Stimulated activated CD8-positive, alpha-beta memory T cell treated with anti-CD3 and anti-CD28 coated beads, Interleukin-15, amount 100 ng/mL, for 24 hours (primary cell): ENCODE results near the gene CA5A.
A peak's percentile ranks its signal among the peaks of the same experiment; 100 is the strongest.
"Not testable (repeated sequence)": the region's sequence is repeated elsewhere in the genome, so short reads cannot be mapped to it uniquely, and the experiment has no call there.

Experiments
- DNase-seq: peaks from one replicate; pipeline ENCODE4 v3.0.0-alpha.2; 2020; ENCODE audit warnings: low read depth

The CA5A gene

DNA sequence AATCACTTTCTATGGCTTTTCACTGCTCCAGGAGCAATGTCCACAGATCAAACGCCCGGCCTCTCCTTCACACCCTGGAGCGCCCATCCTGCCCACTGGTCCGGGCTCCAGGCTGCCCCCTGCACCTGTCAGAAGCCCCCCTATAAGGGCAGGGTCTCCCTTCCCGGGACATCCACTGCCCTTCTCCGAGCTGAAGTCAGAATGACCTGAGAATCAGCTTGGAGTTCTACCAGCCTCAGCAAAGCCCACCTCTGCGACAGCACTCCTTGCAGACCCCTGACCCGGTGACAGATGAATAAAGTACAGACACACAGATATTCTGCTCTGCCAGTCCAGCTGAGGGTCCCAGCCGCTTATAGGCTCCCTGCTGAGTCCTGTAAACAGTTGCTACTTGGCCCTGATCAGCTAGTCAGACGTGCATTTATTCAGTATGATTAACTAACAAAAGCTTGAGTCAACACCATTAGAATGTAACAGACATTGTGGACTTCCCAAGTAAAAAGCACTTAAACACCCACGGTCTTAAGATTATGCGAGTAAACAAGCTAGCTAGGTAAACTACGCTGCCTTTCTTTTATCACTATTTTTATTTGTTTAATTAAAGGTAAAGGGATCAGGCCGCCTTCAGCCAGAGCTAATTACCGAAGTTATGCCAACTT lies 71.9 kb downstream of the CA5A start:
- no peak for DNase-seq

DNA sequence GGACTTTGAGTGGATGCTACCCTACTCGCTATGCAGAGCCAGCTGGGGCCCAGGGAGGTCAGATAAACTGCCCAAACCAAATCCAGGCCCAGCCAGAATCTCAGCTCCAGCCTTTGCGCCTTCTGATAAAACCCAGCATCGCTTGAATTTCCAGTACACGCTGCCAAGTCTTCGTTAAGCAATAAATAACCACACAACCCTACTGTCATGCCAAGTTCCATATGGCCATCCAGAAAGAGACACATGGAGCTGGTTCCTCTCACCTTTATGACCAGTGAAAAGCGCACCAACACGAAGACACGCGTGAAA lies 73.0 kb downstream of the CA5A start:
- not testable (repeated sequence) for DNase-seq

DNA sequence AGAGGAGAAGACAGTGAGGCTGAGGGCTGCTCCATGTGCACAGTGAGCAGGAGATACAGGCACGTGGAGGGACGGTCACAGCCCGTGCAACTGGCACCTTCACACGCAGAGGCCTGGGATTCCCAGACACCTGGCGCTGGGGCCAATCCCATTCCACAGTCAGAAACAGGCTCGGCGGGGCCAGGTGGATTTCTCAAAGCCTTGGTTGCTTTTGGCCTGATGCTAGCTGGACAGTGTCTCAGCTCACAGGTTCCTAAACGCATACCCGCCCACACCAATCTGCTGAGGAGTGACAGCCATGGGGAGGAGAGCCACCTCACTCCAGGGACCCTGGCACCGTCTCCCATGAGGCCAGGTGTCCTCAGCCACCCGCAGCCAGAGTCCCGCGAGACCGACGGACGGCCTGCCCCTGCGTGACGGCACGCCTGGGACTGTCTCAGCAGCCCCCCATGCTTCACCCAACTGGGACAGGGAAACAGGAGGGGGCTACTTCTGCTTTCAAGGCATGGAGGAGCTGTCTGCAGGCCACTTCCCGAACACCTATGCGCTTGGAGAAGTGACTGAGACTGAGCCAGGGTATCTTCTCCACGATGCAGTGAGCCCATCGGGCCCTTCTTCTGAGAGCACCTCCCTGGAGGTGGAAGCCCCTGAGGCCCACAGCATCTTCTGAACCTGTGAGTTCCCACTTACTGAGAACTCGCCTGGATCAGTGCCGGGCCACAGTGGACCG lies 73.6 kb downstream of the CA5A start:
- not testable (repeated sequence) for DNase-seq

DNA sequence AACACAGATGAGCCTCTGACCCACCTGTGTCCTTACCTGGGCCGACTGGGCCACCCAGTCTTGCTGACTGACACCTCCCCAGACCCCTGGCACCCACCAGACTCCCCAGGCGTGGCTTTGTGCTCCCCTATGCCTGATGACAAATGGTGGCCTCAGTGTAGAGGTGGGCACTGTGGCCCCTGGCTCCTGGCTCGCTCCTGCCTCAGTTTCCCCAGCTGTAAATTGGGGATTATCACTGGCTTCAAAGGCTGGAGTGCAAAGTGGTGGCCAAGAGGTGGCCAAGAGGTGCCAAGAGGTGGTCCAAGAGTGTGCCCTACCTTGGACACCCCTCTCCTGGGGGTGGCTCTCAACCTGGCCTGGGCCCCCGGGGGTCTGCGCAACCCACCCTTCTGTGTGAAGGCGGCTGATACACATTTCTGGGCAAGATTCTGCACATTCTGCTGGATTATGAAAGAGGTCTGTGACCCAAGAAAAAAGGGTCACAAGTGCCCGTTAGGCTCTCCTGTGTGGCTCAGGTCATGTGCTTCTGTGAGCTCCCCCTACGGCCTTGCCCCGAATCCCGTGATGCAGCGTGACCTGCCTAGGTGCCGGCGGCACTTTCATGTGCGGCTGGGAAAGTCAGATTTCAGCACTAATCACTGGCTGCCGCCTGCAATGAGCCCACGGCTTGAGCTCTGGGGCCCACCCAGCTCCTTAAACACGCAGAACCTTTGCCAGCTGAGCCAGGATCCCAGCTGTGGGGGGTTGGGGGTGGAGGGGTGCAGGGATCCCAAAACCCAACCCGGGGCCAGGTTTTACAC lies 74.8 kb downstream of the CA5A start:
- DNase-seq, result not testable (repeated sequence)

DNA sequence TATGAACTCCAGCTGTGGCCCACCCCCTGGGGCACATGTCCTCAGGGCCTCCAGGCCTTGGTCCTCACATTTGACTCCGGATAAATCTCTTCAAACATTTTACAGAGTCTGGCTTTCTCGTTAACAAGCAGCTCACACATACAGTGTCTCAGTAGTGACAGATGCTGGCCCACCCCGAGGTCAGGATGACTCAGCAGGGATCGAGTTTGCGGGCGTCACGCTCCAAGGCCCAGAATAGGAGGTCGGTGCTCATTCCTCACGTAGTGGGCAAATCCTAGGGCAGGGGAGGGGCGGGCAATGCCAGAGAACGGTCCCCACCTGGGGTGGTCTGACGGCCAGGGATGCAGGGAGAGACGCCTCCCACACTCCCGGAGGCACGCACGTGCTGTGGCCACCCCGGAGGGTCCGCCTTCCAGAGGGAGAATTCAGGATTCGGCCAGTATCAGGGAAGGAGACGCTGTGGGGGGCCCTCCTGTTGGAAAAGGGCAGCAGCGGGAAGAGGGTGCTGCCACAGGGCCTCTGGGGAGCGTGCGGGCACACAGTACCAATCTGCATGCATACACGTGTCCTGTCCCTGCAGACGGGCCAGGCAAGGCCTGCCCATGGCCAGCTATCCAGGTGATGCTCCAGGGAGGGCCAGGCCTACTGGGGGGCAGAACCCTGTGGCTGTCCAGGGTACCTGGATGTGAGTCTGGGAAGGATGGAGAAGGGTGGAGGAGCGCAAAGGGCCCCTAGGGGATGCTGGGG lies 75.6 kb downstream of the CA5A start:
- DNase-seq, result no peak

DNA sequence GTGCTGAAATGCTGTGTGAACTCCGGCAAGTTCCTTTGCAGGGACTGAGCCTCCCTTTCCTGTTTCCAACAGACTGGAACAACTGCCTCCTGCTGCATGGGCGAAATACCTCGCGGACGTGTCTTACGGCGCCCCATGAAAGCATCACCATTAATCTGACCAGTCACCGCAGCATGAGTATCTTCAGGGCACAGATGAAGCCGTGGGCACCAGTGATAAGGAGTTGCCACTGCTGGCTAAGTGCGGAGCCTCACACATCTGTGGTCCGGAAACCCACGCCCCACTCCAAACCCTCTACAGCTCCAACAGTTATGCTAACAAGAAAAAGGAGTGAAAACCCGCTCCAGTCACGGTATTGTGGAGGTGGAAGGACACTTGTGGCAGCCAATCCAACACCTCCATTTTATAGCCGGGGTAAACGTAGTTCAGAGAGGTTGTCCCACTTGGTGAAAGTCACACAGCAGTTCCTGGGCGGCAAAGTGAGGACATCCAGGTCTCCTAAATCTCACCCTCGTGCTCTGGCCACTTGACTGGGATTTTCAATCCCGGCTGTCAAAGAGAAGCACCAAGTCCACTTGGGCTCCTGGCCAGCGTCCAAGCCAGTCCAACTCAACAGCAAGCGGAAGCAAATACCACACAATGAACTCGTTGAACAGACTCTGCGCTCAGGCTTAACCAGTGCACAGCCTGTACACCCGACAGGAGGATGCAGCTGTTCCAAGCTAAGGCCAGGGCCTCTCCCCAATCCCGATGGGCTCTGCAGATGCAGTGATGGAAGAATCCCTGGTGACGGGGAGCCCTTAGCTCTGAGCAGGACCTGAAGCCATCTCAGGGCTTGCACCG lies 78.0 kb downstream of the CA5A start:
- not testable (repeated sequence) for DNase-seq

DNA sequence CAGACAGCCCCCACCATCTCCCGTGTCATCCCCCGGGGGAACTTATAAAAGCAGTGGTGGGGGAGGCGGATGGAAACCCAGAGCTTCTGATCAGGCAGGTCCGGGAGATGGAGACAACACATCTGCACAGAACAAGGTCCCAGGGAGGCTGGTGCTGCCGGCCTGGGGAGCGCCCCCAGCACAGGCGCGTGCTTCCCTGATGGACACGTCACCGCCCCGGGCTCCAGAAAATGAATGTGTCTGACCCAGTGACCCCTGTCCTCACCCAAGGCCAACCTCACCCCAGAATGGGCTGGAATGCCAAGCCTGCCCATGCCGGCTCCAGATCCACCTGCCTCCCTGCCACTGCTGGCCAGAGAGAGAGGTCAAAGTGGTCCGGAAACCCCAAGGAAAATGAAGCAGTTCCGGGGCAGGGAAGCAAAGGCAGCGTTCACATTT lies 79.5 kb downstream of the CA5A start:
- no peak for DNase-seq

DNA sequence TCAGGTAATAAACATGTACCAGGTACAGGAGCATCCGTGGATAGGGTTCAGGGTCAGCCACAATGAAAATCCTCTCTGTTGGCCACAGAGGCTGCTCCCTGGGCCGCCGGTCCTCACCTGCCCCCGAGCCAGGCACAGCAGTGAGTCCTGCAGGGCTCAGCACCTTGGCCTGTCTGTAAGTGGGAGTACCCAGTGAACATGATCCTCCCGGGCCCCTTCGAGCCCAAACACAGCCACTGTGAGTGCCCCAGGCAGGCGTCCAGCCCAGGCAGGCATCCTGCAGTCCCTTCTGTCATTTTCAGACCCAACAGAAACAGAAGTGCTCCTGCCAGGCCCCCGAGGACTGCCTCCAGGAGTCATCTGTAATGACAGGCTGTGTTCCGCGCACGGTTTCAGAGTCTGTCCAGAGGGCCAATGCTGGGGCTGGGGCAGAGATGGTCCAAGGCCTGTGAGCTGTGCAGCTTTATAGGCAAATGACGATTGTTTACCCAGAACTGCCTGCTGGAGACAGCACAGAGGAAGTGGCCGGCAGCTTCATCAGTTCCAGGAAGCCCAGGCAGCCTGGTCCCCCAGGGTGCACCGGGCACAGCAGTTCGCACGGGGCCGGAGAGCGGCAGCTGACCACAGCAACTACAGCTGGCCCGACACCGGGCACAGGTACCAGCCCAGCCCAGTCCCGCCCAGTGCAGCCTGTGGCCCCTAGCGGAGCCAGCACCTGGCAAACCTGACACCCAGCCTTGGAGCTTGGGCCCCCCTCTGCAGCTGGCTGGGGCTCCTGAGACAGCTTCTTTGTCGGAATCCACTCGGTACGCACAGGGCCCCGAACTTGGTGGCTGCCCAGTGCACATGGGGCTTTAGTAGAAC lies 80.2 kb downstream of the CA5A start:
- DNase-seq, result no peak

DNA sequence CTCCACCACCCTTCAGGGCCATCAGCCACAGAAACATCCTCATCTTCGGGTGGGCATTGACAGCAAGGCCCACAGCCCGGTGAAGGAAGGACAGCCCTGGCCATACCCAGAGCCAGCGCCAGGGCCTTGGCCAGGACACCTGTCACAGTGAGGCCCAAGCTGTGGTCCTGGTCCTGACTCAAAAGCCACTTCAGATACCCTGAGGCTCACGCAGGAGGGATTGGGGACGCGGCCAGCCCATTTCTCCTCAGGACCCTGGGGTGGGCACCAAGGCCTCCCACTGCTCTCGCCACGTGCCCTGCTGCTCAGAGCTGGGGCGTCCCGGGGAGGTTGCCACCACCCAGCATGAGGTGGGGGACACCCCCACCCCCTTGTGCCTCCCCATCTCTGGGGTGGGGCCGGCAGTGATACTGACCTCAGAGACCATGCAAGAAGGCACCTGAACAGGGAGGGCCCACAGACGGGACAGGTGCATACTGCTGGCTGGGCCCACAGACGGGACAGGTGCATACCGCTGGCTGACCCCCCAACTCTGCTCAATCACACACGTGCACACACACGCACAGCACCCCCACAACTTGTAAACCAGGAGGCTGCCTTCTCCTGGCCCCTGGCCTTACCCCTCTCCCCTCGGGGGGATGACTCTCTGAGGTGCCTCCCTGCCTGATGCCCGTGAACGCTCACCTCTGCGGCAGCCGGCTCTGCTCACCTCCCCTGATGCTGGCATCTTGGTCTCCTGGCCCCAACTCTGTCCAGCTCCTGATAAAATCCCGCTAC lies 81.2 kb downstream of the CA5A start:
- no peak for DNase-seq

DNA sequence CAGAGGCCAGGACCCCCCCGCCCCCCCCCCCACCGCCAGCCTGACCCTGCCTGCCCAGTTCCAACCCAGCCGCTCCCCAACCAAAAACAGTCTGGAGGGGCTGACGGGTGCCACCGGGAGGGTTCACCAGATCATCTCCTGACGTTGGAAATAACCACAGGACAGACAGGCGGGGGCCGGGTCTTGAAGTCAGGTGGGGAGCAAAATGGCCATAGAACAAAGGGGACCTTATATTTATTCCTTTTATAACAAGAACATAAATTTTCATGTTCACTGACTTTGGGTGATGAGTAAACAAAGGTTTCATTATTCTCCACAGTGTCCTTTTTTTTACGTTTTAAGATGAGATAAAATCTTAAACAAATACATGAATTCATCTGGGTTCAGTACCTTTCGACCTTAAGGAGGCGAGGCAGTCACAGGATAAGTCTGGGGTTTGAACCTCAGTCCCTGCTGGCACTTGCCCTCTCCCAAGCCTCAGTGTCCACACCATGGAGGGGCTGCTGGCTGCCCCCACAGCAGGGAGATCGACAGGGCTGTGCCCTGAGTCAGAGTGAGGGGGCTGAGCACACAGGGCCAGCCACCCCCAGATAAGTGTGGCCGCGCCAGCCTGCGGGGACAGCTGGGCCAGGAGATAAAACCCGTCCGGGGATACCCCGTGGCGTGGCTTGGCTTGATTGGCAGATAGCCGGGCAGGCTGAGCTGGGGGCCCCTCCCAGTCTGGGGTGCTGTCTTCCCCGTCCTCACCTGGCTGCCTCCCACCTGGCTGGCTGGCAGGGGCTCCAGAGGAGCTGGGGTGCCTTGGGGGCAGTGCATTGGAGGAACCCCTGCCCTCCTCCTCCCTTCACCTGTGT lies 82.0 kb downstream of the CA5A start:
- DNase-seq, result no peak

DNA sequence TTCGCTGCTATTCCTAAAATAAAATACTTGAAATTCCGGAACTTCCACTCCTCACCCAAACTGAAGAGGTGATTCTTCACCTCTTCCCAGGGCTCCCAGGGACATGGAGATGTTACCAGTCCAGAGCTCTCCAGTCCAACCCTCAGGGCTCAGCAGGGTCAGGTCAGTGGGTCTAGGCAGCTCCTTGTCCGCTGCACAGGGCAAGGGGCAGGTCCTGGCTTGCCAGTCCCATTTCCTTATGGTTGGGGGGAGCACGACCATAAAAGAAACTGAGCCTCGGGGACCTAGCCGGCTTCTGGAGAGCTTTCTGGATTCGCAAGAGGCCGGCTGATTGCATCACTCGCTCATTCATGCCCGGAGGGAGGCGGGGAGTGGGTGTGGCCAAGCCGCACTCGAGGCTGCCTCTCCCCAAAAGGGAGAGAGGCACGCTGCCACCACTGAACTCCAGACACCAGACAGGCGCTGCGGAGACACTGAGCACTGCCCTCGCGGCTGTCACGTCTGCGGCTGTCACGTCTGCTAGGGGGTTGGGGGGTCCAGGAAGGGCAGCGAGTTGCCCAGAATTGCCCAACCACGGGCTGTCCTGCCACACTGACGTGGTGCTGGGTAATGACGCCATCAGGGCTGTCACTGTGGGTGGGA lies 82.8 kb downstream of the CA5A start:
- DNase-seq, result peak; percentile 55

DNA sequence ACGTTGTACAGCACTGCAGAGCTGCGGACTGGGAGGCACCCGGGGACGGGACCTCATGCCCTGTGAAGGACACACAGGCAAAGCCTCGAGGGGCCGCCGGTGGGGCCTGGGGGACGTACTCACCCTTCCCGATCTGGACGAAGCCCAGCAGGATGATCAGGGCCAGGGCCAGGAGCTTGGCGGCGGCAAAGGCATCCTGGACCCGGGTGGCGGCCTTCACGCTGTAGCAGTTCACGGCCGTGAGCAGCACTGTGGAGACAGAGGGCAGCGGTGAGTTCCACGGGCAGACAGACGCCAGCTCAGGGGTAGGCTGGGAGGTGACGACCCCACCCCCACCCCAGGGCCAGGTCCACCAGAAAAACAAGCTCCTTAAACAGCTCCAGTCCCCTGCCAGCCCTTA lies 84.7 kb downstream of the CA5A start:
- no peak for DNase-seq

DNA sequence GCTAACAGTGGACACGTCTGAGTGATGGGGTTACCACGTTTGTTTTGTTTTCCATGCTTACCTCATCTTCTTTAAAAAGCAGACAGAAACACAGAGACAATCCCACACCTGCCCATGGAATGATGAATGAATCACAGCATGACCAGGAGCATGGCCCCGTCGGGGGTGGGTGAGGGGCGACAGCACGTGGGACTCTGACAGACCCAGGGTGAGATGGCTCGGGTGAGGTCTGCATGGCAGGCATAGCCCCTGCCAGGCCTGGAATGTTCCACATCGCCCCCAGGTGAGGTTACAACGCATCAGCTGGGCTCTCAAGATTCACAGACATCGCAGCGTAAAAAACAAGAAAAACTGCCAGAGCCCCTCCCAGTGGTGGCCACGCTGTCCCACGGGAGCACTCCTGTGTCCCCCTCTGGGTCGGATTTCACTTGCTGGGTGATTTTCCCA lies 85.2 kb downstream of the CA5A start:
- no peak for DNase-seq

DNA sequence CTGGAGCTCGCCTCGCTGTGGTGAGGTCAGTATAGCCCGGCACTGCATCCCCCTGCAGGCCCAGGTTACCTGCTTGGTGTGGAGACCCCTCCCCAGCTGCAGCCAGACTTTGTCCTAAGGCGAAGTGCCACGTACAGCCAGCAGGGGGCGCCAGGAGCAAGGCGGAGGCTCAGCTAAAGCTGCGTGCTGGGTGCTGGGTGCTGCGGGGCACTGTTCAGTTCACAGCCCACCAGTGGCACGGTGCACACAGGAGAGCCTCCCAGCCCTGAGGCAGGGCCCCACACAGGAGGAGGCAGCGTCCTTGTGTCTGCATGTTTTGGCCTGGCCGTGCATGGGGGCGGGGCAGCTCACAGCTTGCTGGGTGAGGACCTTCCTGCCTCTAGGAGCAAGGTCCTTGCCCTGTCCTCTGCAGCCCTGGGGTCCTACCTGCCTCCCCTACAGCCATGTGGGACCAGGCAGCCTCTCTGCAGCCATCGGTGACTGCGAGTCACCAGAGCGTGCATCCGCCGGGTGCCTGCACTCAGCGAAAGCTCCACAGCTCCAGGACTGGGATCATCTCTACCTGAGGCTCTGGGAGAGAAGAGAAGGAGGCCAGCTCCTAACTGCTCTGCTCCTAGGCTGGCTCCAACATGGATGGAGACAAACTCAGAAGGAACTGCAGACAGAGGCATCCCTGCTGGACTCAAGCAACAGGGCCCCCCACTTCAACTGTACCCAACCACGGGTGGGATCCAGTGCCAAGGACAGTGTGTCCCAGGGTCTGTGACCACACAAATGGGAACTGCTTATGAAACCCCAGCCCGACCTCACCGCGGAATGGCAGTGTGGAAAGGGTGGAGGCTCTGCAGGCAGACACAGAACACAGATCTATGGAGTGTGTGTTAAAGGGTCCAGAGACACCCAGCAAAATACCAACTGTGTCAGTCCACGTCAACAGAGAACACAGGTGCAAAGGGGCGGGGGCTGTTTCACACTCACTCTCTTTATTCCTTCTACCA lies 86.0 kb downstream of the CA5A start:
- peak; percentile 62 for DNase-seq

DNA sequence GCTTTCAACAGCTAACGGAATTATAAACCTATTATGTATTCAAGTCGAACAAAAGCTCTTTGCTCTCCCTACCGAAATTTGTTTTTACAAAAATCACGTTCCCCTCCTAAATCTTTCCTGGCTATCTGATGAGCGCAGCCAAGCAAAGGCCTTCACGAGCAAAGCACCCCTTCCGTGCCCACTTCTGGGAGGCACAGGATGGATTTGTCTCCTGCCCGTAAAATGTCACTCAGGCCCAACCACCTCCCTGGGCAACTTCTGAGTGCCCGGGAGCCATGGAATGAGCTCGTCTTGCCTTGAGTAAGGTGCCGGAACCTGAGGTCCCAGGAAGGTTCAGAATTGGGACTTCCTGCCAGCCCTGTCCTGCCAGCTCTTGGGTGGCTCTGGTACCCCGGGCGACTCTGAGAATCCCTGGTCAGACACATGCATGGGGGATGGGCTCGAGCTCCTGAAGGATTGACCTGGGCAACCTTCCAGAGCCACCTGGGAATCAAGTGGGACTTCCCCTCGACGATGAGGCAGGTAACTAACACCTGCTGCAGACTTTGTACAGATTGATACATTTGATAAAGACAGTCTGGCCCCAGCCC lies 86.8 kb downstream of the CA5A start:
- DNase-seq, result no peak

DNA sequence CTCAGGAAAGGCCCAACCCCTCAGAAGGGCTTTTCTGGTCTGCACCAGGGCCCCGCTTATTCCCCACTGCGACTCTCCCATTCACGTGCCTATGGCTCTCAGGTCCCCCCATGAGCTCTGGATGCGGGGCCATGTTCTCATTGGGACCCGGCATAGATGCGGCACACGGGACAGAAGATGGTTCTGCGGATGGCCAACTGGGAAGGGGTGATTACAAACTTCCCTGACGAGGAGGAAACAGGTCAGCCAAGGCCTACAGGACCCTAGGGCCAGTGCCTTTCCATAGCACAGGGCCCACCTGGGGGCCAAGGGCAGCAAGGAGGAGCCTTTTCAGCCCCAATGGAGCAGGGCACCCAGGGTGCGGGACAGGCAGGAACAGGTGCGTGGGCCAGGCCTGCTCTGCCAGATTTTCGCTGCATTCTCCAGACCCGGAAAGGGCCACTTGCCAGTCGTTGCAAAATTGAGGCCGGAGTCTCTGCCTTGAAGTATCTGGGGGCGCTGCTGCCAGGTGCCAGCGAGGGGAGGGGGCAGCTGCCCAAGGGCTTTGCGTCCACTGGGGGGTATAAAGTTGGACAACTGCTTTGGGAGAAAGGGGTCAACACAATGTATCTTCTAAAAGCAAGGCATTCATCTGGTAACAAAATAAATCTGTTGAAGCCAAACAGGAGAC lies 87.5 kb downstream of the CA5A start:
- no peak for DNase-seq
